Neural progenitor cell (in vitro differentiated cells): ENCODE results near the gene TAF4B. TPM values are rescaled to one million over a fixed set of nuclear protein-coding genes. Genes with fewer than 3 reads are reported as not detected.

Experiments
- DNase-seq: peaks from one replicate; pipeline ENCODE4 v3.0.0-alpha.2; 2016; ENCODE audit warnings: low spot score
- H2AFZ ChIP-seq: fragments of 200-600 bp; sonication (generic); replicated peaks from 2 replicates; pipeline ENCODE4 v1.6.1; 2016; ENCODE audit warnings: antibody characterized with exemption
- H3F3A ChIP-seq: fragments of 200-600 bp; sonication (generic); 2 replicates; pipeline ENCODE4 v1.6.1; 2016; ENCODE audit warnings: antibody characterized with exemption, low read depth
- H3K27ac ChIP-seq: fragments of 200-600 bp; sonication (generic); 2 replicates; pipeline ENCODE4 v1.5.1; 2016; ENCODE audit warnings: mild to moderate bottlenecking
- H3K27me3 ChIP-seq: fragments of 200-600 bp; sonication (generic); 2 replicates; pipeline ENCODE4 v1.6.1; 2016; ENCODE audit warnings: mild to moderate bottlenecking, moderate library complexity
- H3K36me3 ChIP-seq: fragments of 200-600 bp; sonication (generic); 2 replicates; pipeline ENCODE4 v1.5.1; 2016
- H3K4me1 ChIP-seq: fragments of 200-600 bp; sonication (generic); 2 replicates; pipeline ENCODE4 v1.6.1; 2016; ENCODE audit warnings: mixed run types
- H3K4me2 ChIP-seq: fragments of 200-600 bp; sonication (generic); 2 replicates; pipeline ENCODE4 v1.6.1; 2016
- H3K4me3 ChIP-seq: fragments of 200-600 bp; sonication (generic); 2 replicates; pipeline ENCODE4 v1.5.1; 2016
- H3K79me2 ChIP-seq: fragments of 200-600 bp; sonication (generic); 2 replicates; pipeline ENCODE4 v1.6.1; 2016; ENCODE audit warnings: low read depth
- H3K9ac ChIP-seq: fragments of 200-600 bp; sonication (generic); 2 replicates; pipeline ENCODE4 v1.6.1; 2016
- H3K9me3 ChIP-seq: fragments of 200-600 bp; sonication (generic); 2 replicates; pipeline ENCODE4 v1.5.1; 2016; ENCODE audit warnings: low read depth
- H4K20me1 ChIP-seq: fragments of 200-600 bp; sonication (generic); 2 replicates; pipeline ENCODE4 v1.6.1; 2016; ENCODE audit warnings: low read depth
- H3K27ac Mint-ChIP-seq: 3 replicates; pipeline ENCODE4 v1.8.0; 2021; ENCODE audit warnings: mixed read lengths
- H3K27me3 Mint-ChIP-seq: 2 replicates; pipeline ENCODE4 v1.8.0; 2022; ENCODE audit warnings: low read depth, mild to moderate bottlenecking, inconsistent platforms, moderate library complexity, mixed read lengths; ENCODE audit not compliant: insufficient read depth
- H3K36me3 Mint-ChIP-seq: 3 replicates; pipeline ENCODE4 v1.8.0; 2021; ENCODE audit warnings: mixed read lengths
- H3K4me1 Mint-ChIP-seq: 3 replicates; pipeline ENCODE4 v1.8.0; 2021; ENCODE audit warnings: mixed read lengths
- H3K4me3 Mint-ChIP-seq: 3 replicates; pipeline ENCODE4 v1.8.0; 2021; ENCODE audit warnings: mild to moderate bottlenecking, moderate library complexity, mixed read lengths
- H3K9me3 Mint-ChIP-seq: 3 replicates; pipeline ENCODE4 v1.8.0; 2020; ENCODE audit warnings: mixed read lengths
- CTCF ChIP-seq: fragments of 200-600 bp; sonication (generic); IDR thresholded peaks from 2 replicates; pipeline ENCODE4 v1.5.1; 2017; ENCODE audit warnings: antibody characterized with exemption, mild to moderate bottlenecking
- EZH2 ChIP-seq: fragments of 200-600 bp; sonication (generic); IDR thresholded peaks from 2 replicates; pipeline ENCODE4 v1.6.1; 2017; ENCODE audit warnings: antibody characterized with exemption, mild to moderate bottlenecking, moderate library complexity
- EZH2phosphoT487 ChIP-seq: fragments of 200-600 bp; sonication (generic); IDR thresholded peaks from 2 replicates; pipeline ENCODE4 v1.6.1; 2017; ENCODE audit warnings: antibody characterized with exemption
- total RNA-seq: library from RNA; depleted of rRNA; stranded (reverse); fragments of >200 nt; gene quantifications from 2 replicates; pipeline ENCODE4 v1.2.3, GENCODE V29; 2015; ENCODE audit warnings: low replicate concordance

Gene TAF4B
- total RNA-seq, 1 donor from 2014 or later = 6.9 TPM

- Histone ChIP-seq H3K36me3 (no peaks in the 10 kb centered on the region), H3K27me3 (no peaks in the 10 kb centered on the region), H3K79me2 (no peaks in the 10 kb centered on the region), H3K4me1 (no peaks in the 10 kb centered on the region), H2AFZ (no peak overlapping the region), H4K20me1 (no peaks in the 10 kb centered on the region), H3K4me3 (no peak overlapping the region), H3F3A (no peaks in the 10 kb centered on the region), H3K27ac (no peak overlapping the region), H3K4me2 (no peak overlapping the region), H3K9me3 (no peaks in the 10 kb centered on the region), H3K9ac (no peak overlapping the region)
- TF ChIP-seq EZH2 (no peak), EZH2phosphoT487 (no peak), CTCF (no peak)
- DNase-seq = no peak
- Mint-ChIP-seq H3K4me1 (peaks cover 13% of the 10 kb centered on the region), H3K9me3 (peaks cover 2% of the 10 kb centered on the region), H3K4me3 (no peak overlapping the region), H3K27me3 (peaks cover 4% of the 10 kb centered on the region), H3K27ac (no peak overlapping the region), H3K36me3 (no peaks in the 10 kb centered on the region)
These were observed 195.7 kb downstream of the TAF4B start for GRCh38 chr18:26421931-26422330.

GRCh38 chr18:26422472-26423162, 196.4 kb downstream of the TAF4B start:
- Histone ChIP-seq H3K9ac (no peak overlapping the region), H3K4me2 (no peak overlapping the region), H3K27ac (no peak overlapping the region), H3K36me3 (no peaks in the 10 kb centered on the region), H3K4me1 (no peaks in the 10 kb centered on the region), H4K20me1 (no peaks in the 10 kb centered on the region), H2AFZ (no peak overlapping the region), H3F3A (no peaks in the 10 kb centered on the region), H3K4me3 (no peak overlapping the region), H3K9me3 (no peaks in the 10 kb centered on the region), H3K79me2 (no peaks in the 10 kb centered on the region), H3K27me3 (no peaks in the 10 kb centered on the region)
- H3K27ac Mint-ChIP-seq = no peak overlapping the region
- no peak for DNase-seq
- no peak for TF ChIP-seq EZH2phosphoT487
- no peak for TF ChIP-seq EZH2
- TF ChIP-seq CTCF = no peak
- H3K4me3 Mint-ChIP-seq = no peak overlapping the region
- H3K9me3 Mint-ChIP-seq = peaks cover under 1% of the 10 kb centered on the region
- no peaks in the 10 kb centered on the region for H3K36me3 Mint-ChIP-seq
- peaks cover 4% of the 10 kb centered on the region for H3K27me3 Mint-ChIP-seq
- H3K4me1 Mint-ChIP-seq = peaks cover 13% of the 10 kb centered on the region

- no peak overlapping the region for H3K27ac ChIP-seq
- H2AFZ ChIP-seq = no peak overlapping the region
- H3K9ac ChIP-seq = no peak overlapping the region
- no peaks in the 10 kb centered on the region for H3K36me3 ChIP-seq
- no peaks in the 10 kb centered on the region for H3K79me2 ChIP-seq
- Mint-ChIP-seq H3K27me3 (peaks cover 3% of the 10 kb centered on the region), H3K9me3 (no peaks in the 10 kb centered on the region), H3K36me3 (no peaks in the 10 kb centered on the region), H3K4me1 (peaks cover 19% of the 10 kb centered on the region), H3K4me3 (no peak overlapping the region), H3K27ac (no peak overlapping the region)
- no peak overlapping the region for H3K4me3 ChIP-seq
- H3K27me3 ChIP-seq = no peaks in the 10 kb centered on the region
- H3K4me1 ChIP-seq = no peaks in the 10 kb centered on the region
- no peaks in the 10 kb centered on the region for H3K9me3 ChIP-seq
- TF ChIP-seq EZH2phosphoT487 (no peak), CTCF (no peak), EZH2 (no peak)
- no peaks in the 10 kb centered on the region for H3F3A ChIP-seq
- H3K4me2 ChIP-seq = no peak overlapping the region
- DNase-seq = no peak
- no peaks in the 10 kb centered on the region for H4K20me1 ChIP-seq
These were observed 198.3 kb downstream of the TAF4B start for GRCh38 chr18:26424428-26425147.
